ENCODE measurements around the gene CRAMP1.

The CRAMP1 gene, protein sequence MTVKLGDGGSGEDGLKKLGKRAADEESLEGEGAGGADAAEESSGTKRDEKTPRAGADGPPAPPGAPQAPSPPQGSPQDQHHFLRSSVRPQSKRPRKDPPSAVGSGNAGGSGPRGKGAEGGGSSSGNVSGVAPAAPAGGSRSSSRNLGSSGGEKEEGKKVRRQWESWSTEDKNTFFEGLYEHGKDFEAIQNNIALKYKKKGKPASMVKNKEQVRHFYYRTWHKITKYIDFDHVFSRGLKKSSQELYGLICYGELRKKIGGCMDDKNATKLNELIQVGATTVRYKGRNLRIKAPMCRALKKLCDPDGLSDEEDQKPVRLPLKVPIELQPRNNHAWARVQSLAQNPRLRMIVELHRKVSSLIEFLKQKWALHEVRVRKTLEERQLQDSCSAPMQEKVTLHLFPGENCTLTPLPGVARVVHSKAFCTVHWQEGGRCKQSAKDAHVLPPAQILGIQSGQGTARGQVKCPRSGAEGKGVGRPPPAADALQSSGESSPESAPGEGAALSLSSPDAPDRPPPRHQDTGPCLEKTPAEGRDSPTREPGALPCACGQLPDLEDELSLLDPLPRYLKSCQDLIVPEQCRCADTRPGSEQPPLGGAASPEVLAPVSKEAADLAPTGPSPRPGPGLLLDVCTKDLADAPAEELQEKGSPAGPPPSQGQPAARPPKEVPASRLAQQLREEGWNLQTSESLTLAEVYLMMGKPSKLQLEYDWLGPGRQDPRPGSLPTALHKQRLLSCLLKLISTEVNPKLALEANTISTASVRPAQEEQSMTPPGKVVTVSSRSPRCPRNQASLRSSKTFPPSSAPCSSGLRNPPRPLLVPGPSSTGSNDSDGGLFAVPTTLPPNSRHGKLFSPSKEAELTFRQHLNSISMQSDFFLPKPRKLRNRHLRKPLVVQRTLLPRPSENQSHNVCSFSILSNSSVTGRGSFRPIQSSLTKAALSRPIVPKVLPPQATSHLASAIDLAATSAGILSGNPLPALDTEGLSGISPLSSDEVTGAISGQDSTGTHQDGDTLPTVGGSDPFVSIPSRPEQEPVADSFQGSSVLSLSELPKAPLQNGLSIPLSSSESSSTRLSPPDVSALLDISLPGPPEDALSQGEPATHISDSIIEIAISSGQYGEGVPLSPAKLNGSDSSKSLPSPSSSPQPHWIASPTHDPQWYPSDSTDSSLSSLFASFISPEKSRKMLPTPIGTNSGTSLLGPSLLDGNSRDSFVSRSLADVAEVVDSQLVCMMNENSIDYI (N-terminal part only)

GRCh38 chr16:1612320-1613111 lies at the start of gene CRAMP1:
Gene CRAMP1 (plus strand): TSS chr16:1612360. CDS start chr16:1614640, 2,280 bp downstream.
- no peaks in the 10 kb centered on the region for H3K36me3 ChIP-seq (ENCODE audit: control insufficient read depth, insufficient read depth, low read length)
- peak within 1 kb of the TSS; percentile 46 for H3K4me3 ChIP-seq (ENCODE audit: low read length)
- peaks cover 36% of the 10 kb centered on the region for H3K4me1 ChIP-seq (ENCODE audit: control insufficient read depth, insufficient read depth, low read length)

GRCh38 chr16:1563786-1564185 lies 48.4 kb upstream of the CRAMP1 start:
- Histone ChIP-seq H3K4me1 (ENCODE audit: control insufficient read depth, insufficient read depth, low read length) (no peaks in the 10 kb centered on the region), H3K36me3 (ENCODE audit: control insufficient read depth, insufficient read depth, low read length) (no peaks in the 10 kb centered on the region), H3K9ac (ENCODE audit: low read length) (no peak overlapping the region), H3K27me3 (ENCODE audit: control insufficient read depth, insufficient read depth, low read length) (no peaks in the 10 kb centered on the region), H3K9me3 (ENCODE audit: control insufficient read depth, low read length) (no peaks in the 10 kb centered on the region), H3K4me3 (ENCODE audit: low read length) (no peak overlapping the region)

More at GRCh38 chr16:1612320-1613111, at the start of gene CRAMP1:
- no peaks in the 10 kb centered on the region for H3K9me3 ChIP-seq (ENCODE audit: control insufficient read depth, low read length)
- peak within 1 kb of the TSS; percentile 75 for H3K9ac ChIP-seq (ENCODE audit: low read length)
- H3K27me3 ChIP-seq (ENCODE audit: control insufficient read depth, insufficient read depth, low read length) = no peaks in the 10 kb centered on the region

GRCh38 chr16:1564325-1564724 lies 47.8 kb upstream of the CRAMP1 start:
- Histone ChIP-seq H3K36me3 (ENCODE audit: control insufficient read depth, insufficient read depth, low read length) (no peaks in the 10 kb centered on the region), H3K4me3 (ENCODE audit: low read length) (no peak overlapping the region), H3K27me3 (ENCODE audit: control insufficient read depth, insufficient read depth, low read length) (no peaks in the 10 kb centered on the region), H3K9me3 (ENCODE audit: control insufficient read depth, low read length) (no peaks in the 10 kb centered on the region), H3K4me1 (ENCODE audit: control insufficient read depth, insufficient read depth, low read length) (no peaks in the 10 kb centered on the region), H3K9ac (ENCODE audit: low read length) (no peak overlapping the region)

GRCh38 chr16:1565083-1565805 lies 46.9 kb upstream of the CRAMP1 start:
- Histone ChIP-seq H3K27me3 (ENCODE audit: control insufficient read depth, insufficient read depth, low read length) (no peaks in the 10 kb centered on the region), H3K36me3 (ENCODE audit: control insufficient read depth, insufficient read depth, low read length) (peaks cover 3% of the 10 kb centered on the region), H3K9me3 (ENCODE audit: control insufficient read depth, low read length) (no peaks in the 10 kb centered on the region), H3K4me1 (ENCODE audit: control insufficient read depth, insufficient read depth, low read length) (no peaks in the 10 kb centered on the region), H3K9ac (ENCODE audit: low read length) (no peak overlapping the region), H3K4me3 (ENCODE audit: low read length) (no peak overlapping the region)

- peaks cover 6% of the 10 kb centered on the region for H3K36me3 ChIP-seq (ENCODE audit: control insufficient read depth, insufficient read depth, low read length)
- H3K9ac ChIP-seq (ENCODE audit: low read length) = no peak overlapping the region
- H3K9me3 ChIP-seq (ENCODE audit: control insufficient read depth, low read length) = no peaks in the 10 kb centered on the region
- no peaks in the 10 kb centered on the region for H3K27me3 ChIP-seq (ENCODE audit: control insufficient read depth, insufficient read depth, low read length)
- H3K4me1 ChIP-seq (ENCODE audit: control insufficient read depth, insufficient read depth, low read length) = no peaks in the 10 kb centered on the region
- no peak overlapping the region for H3K4me3 ChIP-seq (ENCODE audit: low read length)
These were observed 44.2 kb upstream of the CRAMP1 start for GRCh38 chr16:1567988-1568387.

DNA sequence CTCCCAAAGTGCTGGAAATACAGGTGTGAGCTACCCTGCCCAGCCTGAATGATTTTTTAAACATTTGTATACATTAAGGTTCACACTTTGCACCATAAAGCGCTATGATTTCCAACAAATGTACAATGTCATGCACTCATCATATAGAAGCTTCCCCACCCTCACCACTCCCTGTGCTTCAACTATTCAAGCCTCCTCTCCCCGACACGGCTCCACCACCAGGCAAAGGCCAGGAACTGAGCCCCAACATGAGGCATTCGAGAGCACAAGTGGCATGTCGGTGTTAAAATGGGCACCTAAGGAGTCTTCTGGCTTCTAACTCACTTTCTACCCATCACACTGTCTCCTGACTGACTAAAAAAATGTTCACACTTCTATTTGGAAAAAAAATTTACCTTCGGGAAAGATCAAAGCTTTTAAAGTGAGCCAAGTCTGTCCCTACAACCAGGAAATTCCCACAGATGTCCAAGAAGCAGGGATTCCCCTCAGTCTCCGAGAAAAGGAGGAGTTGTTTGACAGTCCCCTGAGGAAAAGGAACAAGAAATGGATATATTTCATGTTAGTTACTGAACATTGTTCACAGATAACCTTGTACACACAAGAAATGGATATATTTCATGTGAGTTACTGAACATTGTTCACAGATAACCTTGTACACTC lies 41.0 kb upstream of the CRAMP1 start:
- Histone ChIP-seq H3K27me3 (ENCODE audit: control insufficient read depth, insufficient read depth, low read length) (no peaks in the 10 kb centered on the region), H3K36me3 (ENCODE audit: control insufficient read depth, insufficient read depth, low read length) (peaks cover 6% of the 10 kb centered on the region), H3K4me1 (ENCODE audit: control insufficient read depth, insufficient read depth, low read length) (no peaks in the 10 kb centered on the region), H3K9ac (ENCODE audit: low read length) (no peak overlapping the region), H3K4me3 (ENCODE audit: low read length) (no peak overlapping the region), H3K9me3 (ENCODE audit: control insufficient read depth, low read length) (no peaks in the 10 kb centered on the region)

DNA sequence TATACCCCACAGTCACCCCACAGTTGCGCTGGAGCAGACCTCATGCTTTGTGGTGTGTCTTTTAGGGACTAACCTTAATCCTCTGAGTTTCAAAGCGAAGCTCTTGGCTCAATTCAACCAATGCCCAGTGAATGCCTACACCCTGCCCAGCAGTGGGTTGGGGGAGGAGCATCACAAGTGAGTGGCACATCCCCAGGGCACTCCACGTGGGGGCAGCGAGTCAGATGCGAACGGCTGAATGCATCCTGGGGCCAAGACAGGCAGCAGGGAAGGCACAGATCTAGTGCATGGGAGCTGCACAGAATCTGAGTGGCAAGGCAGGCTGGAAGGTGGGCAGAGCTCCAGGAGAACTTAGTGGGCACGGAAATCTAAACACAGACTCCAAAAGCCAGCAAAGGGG lies 39.5 kb upstream of the CRAMP1 start:
- H3K9ac ChIP-seq (ENCODE audit: low read length) = no peak overlapping the region
- no peaks in the 10 kb centered on the region for H3K4me1 ChIP-seq (ENCODE audit: control insufficient read depth, insufficient read depth, low read length)
- H3K9me3 ChIP-seq (ENCODE audit: control insufficient read depth, low read length) = no peaks in the 10 kb centered on the region
- peaks cover 6% of the 10 kb centered on the region for H3K36me3 ChIP-seq (ENCODE audit: control insufficient read depth, insufficient read depth, low read length)
- H3K27me3 ChIP-seq (ENCODE audit: control insufficient read depth, insufficient read depth, low read length) = no peaks in the 10 kb centered on the region
- no peak overlapping the region for H3K4me3 ChIP-seq (ENCODE audit: low read length)

GRCh38 chr16:1573301-1573700 lies 38.9 kb upstream of the CRAMP1 start:
- peaks cover 6% of the 10 kb centered on the region for H3K36me3 ChIP-seq (ENCODE audit: control insufficient read depth, insufficient read depth, low read length)
- H3K9ac ChIP-seq (ENCODE audit: low read length) = no peak overlapping the region

GRCh38 chr16:1575578-1575977 lies 36.6 kb upstream of the CRAMP1 start:
- H3K9me3 ChIP-seq (ENCODE audit: control insufficient read depth, low read length) = no peaks in the 10 kb centered on the region
- H3K4me1 ChIP-seq (ENCODE audit: control insufficient read depth, insufficient read depth, low read length) = peaks cover 7% of the 10 kb centered on the region
- no peak overlapping the region for H3K9ac ChIP-seq (ENCODE audit: low read length)
- no peaks in the 10 kb centered on the region for H3K36me3 ChIP-seq (ENCODE audit: control insufficient read depth, insufficient read depth, low read length)
- no peaks in the 10 kb centered on the region for H3K27me3 ChIP-seq (ENCODE audit: control insufficient read depth, insufficient read depth, low read length)
- H3K4me3 ChIP-seq (ENCODE audit: low read length) = no peak overlapping the region

More at GRCh38 chr16:1573301-1573700, 38.9 kb upstream of the CRAMP1 start:
- Histone ChIP-seq H3K27me3 (ENCODE audit: control insufficient read depth, insufficient read depth, low read length) (no peaks in the 10 kb centered on the region), H3K4me3 (ENCODE audit: low read length) (no peak overlapping the region), H3K9me3 (ENCODE audit: control insufficient read depth, low read length) (no peaks in the 10 kb centered on the region), H3K4me1 (ENCODE audit: control insufficient read depth, insufficient read depth, low read length) (no peaks in the 10 kb centered on the region)

DNA sequence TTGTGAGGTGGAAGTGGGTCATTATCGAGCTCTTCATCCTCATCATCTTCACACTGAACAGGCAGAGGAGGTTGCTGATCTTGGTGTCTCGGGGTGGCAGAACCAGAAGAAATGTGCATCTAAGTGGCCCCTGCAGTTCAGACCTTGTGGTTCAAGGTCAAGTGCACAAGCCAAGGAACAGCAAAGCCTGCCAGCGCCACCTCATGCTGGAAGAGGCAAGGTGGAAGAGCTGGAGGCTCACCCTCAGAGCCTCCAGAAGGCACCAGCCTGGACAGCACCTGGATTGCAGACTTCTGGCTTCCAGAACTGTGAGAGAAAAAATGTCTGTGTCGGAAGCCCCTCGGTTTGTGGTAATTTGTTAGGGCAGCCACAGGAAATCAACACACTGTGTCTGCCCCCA lies 32.9 kb upstream of the CRAMP1 start:
- Histone ChIP-seq H3K27me3 (ENCODE audit: control insufficient read depth, insufficient read depth, low read length) (no peaks in the 10 kb centered on the region), H3K36me3 (ENCODE audit: control insufficient read depth, insufficient read depth, low read length) (no peaks in the 10 kb centered on the region), H3K9ac (ENCODE audit: low read length) (no peak overlapping the region), H3K9me3 (ENCODE audit: control insufficient read depth, low read length) (no peaks in the 10 kb centered on the region), H3K4me1 (ENCODE audit: control insufficient read depth, insufficient read depth, low read length) (peaks cover 16% of the 10 kb centered on the region), H3K4me3 (ENCODE audit: low read length) (no peak overlapping the region)

Measured in mucosa of stomach (tissue), 1 donor.